ENCODE results near the gene STIP1. TPM values are rescaled to one million over a fixed set of nuclear protein-coding genes. Genes with fewer than 3 reads are reported as not detected.
"Not testable (repeated sequence)": the region's sequence is repeated elsewhere in the genome, so short reads cannot be mapped to it uniquely, and the experiment has no call there.

Gene STIP1
- total RNA-seq, 1 experiment from 2014 or later: 287 TPM

GRCh38 chr11:64234647-64235379 is 48.8 kb downstream of the STIP1 start:
- H3K27me3 ChIP-seq: no peaks in the 10 kb centered on the region
- peaks cover 2% of the 10 kb centered on the region; the same call in 1 of the 2 replicates for H3K36me3 ChIP-seq
- peak; percentile 62 for DNase-seq
- peak overlapping the region; percentile 54 for H3K4me3 ChIP-seq
- H3K9me3 ChIP-seq: no peaks in the 10 kb centered on the region

- no peaks in the 10 kb centered on the region for H3K9me3 ChIP-seq
- H3K36me3 ChIP-seq: peaks cover 2% of the 10 kb centered on the region; the same call in 1 of the 2 replicates
- no peaks in the 10 kb centered on the region for H3K27me3 ChIP-seq
- no peak for DNase-seq
- H3K4me3 ChIP-seq: peak overlapping the region; percentile 54
Observed at GRCh38 chr11:64235437-64236161, 49.6 kb downstream of the STIP1 start.

DNA sequence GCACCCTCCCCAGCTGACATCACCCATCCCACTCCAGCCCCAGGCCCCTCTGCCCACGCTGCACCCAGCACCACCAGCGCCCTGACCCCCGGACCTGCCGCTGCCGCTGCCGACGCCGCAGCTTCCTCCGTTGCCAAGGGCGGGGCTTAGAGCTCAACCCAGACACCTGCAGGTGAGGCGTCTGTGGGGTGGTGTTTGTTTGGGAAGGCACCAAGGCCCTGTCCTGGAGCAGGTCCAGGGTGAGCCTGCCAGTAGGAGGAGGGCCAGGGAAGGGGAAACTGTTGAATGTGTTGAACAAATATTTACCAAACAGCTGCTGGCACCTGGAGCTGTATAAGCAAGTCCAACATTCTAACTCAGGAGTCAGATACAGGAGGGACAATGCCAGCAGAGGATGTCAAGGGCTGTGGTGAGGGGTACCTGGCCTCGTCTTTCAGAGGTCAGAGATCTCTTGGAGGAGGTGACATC is 51.5 kb downstream of the STIP1 start:
- DNase-seq: no peak
- H3K27me3 ChIP-seq: no peaks in the 10 kb centered on the region
- H3K4me3 ChIP-seq: no peak overlapping the region
- peaks cover 7% of the 10 kb centered on the region for H3K36me3 ChIP-seq
- no peaks in the 10 kb centered on the region for H3K9me3 ChIP-seq

GRCh38 chr11:64238076-64238475 is 52.1 kb downstream of the STIP1 start:
- DNase-seq: no peak
- Histone ChIP-seq H3K27me3 (no peaks in the 10 kb centered on the region), H3K36me3 (peaks cover 12% of the 10 kb centered on the region), H3K4me3 (no peak overlapping the region), H3K9me3 (no peaks in the 10 kb centered on the region)

- Histone ChIP-seq H3K4me3 (no peak overlapping the region), H3K9me3 (no peaks in the 10 kb centered on the region), H3K27me3 (no peaks in the 10 kb centered on the region), H3K36me3 (peaks cover 22% of the 10 kb centered on the region)
- DNase-seq: no peak
Observed at GRCh38 chr11:64238999-64239398, 53.0 kb downstream of the STIP1 start.

DNA sequence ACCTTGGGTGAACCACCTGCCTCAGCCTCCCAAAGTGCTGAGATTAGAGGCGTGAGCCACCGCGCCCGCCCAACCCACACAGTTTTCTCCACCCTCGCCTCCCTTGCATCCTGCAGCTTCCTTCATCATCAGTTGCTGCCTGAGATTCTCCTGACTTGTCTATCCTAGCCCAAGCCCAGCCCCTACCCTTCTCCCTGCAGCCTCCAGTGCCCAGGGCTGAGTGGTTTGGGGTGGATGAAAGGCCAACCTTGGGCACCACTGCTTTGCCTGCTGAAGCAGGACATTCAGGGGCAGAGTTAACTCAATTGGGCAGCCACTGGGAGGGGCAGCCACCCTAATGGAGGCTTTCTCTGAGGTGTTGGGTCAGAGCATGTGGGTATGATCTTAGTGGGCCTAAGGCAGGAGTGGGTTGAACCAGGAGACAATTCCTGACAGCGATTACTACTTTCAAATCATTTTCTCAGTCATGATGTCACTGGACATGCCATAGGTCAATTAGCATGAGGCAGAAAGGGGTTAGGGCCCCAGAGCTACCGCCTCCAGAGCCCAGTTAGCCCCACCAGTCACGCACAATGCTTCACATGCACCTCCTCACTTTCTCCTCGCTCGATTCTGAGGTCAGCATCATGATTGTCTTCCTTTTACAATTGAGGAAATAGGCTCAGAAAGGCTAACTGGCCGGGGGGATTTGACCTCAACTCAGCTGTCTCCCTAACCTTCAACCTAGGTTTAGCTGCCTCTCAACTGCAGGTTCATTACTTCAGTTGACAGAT is 53.9 kb downstream of the STIP1 start:
- H3K36me3 ChIP-seq: peaks cover 27% of the 10 kb centered on the region
- no peak for DNase-seq
- H3K4me3 ChIP-seq: peak overlapping the region; percentile 84

DNA sequence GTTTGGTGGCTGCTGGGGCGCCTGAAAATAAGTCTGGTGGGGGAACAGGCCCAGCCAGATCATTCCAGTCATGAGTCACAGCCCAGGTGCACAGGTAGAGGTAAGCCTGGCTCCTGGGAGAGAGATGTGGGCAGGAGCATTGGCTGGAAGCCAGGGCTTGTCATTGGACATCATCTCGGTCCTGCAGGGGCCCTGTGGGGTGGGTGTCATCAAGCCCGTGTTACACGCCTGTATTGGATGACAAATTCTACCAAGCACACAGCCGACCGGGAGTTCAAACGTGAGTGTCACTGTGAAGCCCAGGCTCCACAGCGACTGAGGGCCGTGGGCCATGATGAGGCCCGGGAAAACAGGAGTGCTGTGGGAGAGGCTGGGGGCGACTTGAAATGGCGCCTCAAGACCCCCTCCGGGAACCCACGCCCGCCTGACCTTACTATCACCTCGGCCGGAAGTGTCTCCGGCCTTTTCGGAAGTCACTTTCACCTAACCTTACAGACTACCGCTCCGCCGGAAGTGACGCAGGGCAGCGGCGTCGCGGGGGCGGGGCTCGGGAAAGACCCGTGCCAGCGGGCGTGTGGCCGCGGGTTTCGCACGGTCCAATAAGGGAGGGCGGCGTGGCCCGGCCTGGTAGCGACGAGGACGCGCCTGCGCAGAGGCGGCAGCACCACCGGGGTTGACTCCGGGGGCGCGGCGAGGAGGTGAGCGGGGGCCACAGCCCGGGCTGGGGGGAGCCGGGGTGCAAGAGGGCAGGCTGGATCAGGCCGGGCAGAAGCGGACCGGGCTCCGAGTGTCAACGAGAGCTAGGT is 54.7 kb downstream of the STIP1 start, which contains the start of gene FKBP2:
Gene FKBP2 (plus strand): TSS at position 661 of the 806 bp plus-strand sequence. CDS start 1,293 bp downstream, outside the sequence.
- Histone ChIP-seq H3K27me3 (no peaks in the 10 kb centered on the region), H3K4me3 (peak within 1 kb of the TSS; percentile 84), H3K36me3 (peaks cover 35% of the 10 kb centered on the region), H3K9me3 (no peaks in the 10 kb centered on the region)
- DNase-seq: peak; percentile 95

More for the DNA sequence above, 53.9 kb downstream of the STIP1 start:
- no peaks in the 10 kb centered on the region for H3K27me3 ChIP-seq
- no peaks in the 10 kb centered on the region for H3K9me3 ChIP-seq

- Histone ChIP-seq H3K27me3 (no peaks in the 10 kb centered on the region), H3K4me3 (peak overlapping the region; percentile 84), H3K9me3 (no peaks in the 10 kb centered on the region), H3K36me3 (peaks cover 39% of the 10 kb centered on the region)
- DNase-seq: peak; percentile 97
Observed at GRCh38 chr11:64241241-64241490, 55.2 kb downstream of the STIP1 start.

- peak; percentile 69 for DNase-seq
- Histone ChIP-seq H3K36me3 (peaks cover 41% of the 10 kb centered on the region), H3K4me3 (peak overlapping the region; percentile 84), H3K27me3 (no peaks in the 10 kb centered on the region), H3K9me3 (no peaks in the 10 kb centered on the region)
Observed at GRCh38 chr11:64241491-64242374, 55.8 kb downstream of the STIP1 start.

DNA sequence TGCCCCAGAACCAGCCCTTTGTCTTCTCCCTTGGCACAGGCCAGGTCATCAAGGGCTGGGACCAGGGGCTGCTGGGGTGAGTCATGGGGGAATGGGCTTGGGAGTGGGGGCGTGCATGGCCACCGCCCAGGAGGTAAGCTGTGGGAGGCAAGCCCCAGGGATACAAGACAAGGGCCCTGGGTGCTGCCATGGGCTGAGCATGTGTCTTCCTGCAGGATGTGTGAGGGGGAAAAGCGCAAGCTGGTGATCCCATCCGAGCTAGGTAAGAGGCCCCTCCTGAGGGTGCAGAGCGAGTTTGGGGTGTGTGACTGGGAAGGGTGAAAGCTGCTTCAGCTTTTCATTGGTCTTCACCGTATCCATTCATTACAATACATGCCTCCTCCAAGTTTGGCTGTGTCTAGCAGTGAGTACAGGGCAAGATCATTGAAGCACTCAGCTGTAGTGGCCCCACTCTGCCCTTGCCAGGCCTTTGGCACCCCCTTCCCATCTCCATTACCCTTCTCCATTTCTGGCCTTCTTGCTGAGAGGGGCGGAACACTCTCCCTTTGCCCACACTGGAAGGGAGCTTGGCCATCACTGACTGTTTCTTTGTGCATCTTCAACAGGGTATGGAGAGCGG is 57.4 kb downstream of the STIP1 start:
- H3K27me3 ChIP-seq: no peaks in the 10 kb centered on the region
- H3K4me3 ChIP-seq: no peak overlapping the region
- H3K36me3 ChIP-seq: peaks cover 41% of the 10 kb centered on the region
- DNase-seq: no peak
- H3K9me3 ChIP-seq: no peaks in the 10 kb centered on the region

DNA sequence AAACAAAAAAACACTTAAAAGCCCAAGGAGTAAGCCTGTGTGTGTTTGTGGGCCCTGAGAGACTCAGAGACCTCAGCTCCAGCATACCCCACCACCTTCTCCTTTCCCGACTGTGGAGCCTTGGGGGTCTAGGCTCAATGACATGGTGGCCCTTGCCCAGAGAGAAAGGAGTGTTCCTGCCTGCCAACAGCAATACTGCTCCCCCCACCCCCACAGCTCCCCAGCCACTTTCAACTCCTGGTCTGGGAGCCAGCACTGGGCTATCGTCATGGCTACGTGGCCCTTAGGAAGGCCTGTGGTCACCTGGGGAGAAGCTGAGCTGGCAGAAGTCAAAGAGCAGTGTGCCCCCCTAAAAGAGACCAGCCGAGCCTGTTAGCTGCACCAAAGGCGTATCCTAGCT is 58.1 kb downstream of the STIP1 start:
- Histone ChIP-seq H3K36me3 (peaks cover 39% of the 10 kb centered on the region), H3K9me3 (no peaks in the 10 kb centered on the region), H3K4me3 (no peak overlapping the region), H3K27me3 (no peaks in the 10 kb centered on the region)
- DNase-seq: no peak

GRCh38 chr11:64244966-64245365 is 59.0 kb downstream of the STIP1 start:
- Histone ChIP-seq H3K4me3 (peak overlapping the region; percentile 95), H3K9me3 (no peaks in the 10 kb centered on the region), H3K36me3 (peaks cover 39% of the 10 kb centered on the region), H3K27me3 (no peaks in the 10 kb centered on the region)
- no peak for DNase-seq

GRCh38 chr11:64245401-64245796 is 59.4 kb downstream of the STIP1 start:
- peak; percentile 71 for DNase-seq
- peaks cover 39% of the 10 kb centered on the region for H3K36me3 ChIP-seq
- peak overlapping the region; percentile 95 for H3K4me3 ChIP-seq
- no peaks in the 10 kb centered on the region for H3K9me3 ChIP-seq
- no peaks in the 10 kb centered on the region for H3K27me3 ChIP-seq

- peak; percentile 98 for DNase-seq
- peaks cover 39% of the 10 kb centered on the region for H3K36me3 ChIP-seq
- peak overlapping the region; percentile 95 for H3K4me3 ChIP-seq
- no peaks in the 10 kb centered on the region for H3K9me3 ChIP-seq
- no peaks in the 10 kb centered on the region for H3K27me3 ChIP-seq
Observed at GRCh38 chr11:64245797-64246620, 60.0 kb downstream of the STIP1 start.

DNA sequence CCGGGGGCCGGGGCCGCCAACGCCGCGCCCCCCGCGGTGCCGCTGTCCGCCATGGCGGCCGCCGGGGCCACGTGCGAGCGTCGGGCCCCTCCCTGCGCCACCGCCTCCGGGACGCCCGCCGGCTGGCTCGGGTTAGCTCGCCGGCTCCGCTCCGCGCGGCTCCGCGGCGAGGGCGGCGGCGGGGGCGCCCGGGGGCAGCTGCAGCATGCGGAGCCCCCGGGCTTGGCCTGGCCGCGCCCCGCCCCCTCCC is 60.6 kb downstream of the STIP1 start:
- H3K36me3 ChIP-seq: peaks cover 38% of the 10 kb centered on the region
- DNase-seq, H3K9me3 ChIP-seq: not testable (repeated sequence)

More for the DNA sequence above, 60.6 kb downstream of the STIP1 start:
- H3K4me3 ChIP-seq: peak overlapping the region; percentile 95
- not testable (repeated sequence) for H3K27me3 ChIP-seq

Measured in MG63 (cell line).